KMS-11 (cell line): ENCODE data around the gene STAG3.
A peak's percentile ranks its signal among the peaks of the same experiment; 100 is the strongest.
"Not testable (repeated sequence)": the region's sequence is repeated elsewhere in the genome, so short reads cannot be mapped to it uniquely, and the experiment has no call there.

Source experiments
- H2AFZ ChIP-seq: fragments of 200-600 bp; sonication (generic); 2 replicates; pipeline ENCODE4 v1.6.1; 2016; ENCODE audit warnings: antibody characterized with exemption, mixed run types, low read depth
- H3K27ac ChIP-seq: fragments of 200-600 bp; sonication (generic); 2 replicates; pipeline ENCODE4 v1.6.1; 2016; ENCODE audit warnings: mild to moderate bottlenecking, mixed run types
- H3K27me3 ChIP-seq: fragments of 200-600 bp; sonication (generic); 2 replicates; pipeline ENCODE4 v1.6.1; 2017; ENCODE audit warnings: mild to moderate bottlenecking, low read depth, mixed run types, moderate library complexity; ENCODE audit not compliant: insufficient read depth
- H3K36me3 ChIP-seq: fragments of 200-600 bp; sonication (generic); 2 replicates; pipeline ENCODE4 v1.6.1; 2017; ENCODE audit warnings: mild to moderate bottlenecking, mixed run types; ENCODE audit not compliant: insufficient read depth
- H3K4me1 ChIP-seq: fragments of 200-600 bp; sonication (generic); 2 replicates; pipeline ENCODE4 v1.6.1; 2016; ENCODE audit warnings: mild to moderate bottlenecking, low read depth, mixed run types; ENCODE audit not compliant: poor library complexity, severe bottlenecking
- H3K4me2 ChIP-seq: fragments of 200-600 bp; sonication (generic); 2 replicates; pipeline ENCODE4 v1.7.0; 2016; ENCODE audit warnings: mild to moderate bottlenecking, mixed run types
- H3K4me3 ChIP-seq: fragments of 200-600 bp; sonication (generic); IDR thresholded peaks from 2 replicates; pipeline ENCODE4 v1.6.1; 2017; ENCODE audit warnings: low read depth, low read length, mixed read lengths; ENCODE audit not compliant: insufficient read depth
- H3K79me2 ChIP-seq: fragments of 200-600 bp; sonication (generic); 2 replicates; pipeline ENCODE4 v1.6.1; 2016; ENCODE audit warnings: low read depth, mixed run types; ENCODE audit not compliant: insufficient read depth
- H3K9ac ChIP-seq: fragments of 200-600 bp; sonication (generic); 2 replicates; pipeline ENCODE4 v1.6.1; 2016; ENCODE audit warnings: mild to moderate bottlenecking, mixed run types
- H4K20me1 ChIP-seq: fragments of 200-600 bp; sonication (generic); 2 replicates; pipeline ENCODE4 v1.6.1; 2016; ENCODE audit warnings: mild to moderate bottlenecking, mixed run types; ENCODE audit not compliant: insufficient read depth
- TF ChIP-seq, protein P1 (sequence below): fragments of 200-600 bp; sonication (generic); conservative IDR thresholded peaks from 2 replicates; pipeline ENCODE4 v1.6.1; 2017; ENCODE audit warnings: low read depth, mild to moderate bottlenecking, antibody characterized with exemption, low read length, moderate library complexity, mixed read lengths

STAG3 gene

DNA sequence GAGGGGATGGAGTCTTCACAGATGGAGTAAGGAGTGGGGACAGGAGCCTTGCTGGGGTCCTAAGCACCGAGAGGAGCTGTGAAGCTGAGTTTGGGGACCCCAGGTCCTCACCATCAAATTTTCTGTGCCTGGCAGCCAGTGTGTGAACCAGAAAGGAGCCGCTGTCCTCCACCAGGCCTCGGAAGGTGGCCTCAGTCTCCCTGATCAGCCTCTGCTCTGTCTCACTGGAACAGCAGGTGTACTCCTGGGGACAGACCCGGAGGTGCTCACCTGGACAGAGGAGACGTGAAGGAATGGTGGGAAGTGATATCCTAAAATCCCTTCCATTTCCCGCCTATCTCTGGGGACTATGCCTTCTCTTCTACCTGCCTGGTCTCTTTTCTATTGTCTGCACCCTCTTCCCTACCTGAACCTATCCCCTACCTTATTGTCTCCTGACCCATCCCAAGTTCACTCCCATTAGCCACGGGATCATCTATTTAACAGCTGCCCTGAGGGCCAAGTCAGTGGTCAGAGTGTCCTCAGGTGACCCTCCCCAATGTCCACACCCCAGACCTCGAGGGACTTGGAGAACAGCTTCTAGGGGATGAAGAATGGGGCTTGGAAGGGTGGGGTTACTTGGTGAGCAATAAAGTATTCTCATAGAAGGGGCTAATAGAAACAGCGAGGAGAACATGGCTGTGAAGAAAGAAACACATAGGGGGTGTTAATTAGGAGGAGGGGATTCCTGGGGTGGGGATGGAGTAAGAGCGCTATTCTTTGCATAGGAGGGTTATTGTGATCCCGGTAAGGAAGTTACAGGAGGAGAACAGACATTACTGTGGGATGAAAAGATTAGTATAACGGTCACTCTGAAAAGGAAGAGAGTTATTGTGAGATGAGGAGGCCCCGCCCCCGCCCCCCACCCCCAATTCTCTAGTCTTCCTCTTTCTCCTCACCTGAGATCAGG is 1.3 kb upstream of the STAG3 start:
- peak overlapping the region; percentile 100 for H2AFZ ChIP-seq
- H3K27me3 ChIP-seq: peaks cover 49% of the 10 kb centered on the region
- H3K4me3 ChIP-seq: no peak overlapping the region
- H3K27ac ChIP-seq: no peak overlapping the region
- no peaks in the 10 kb centered on the region for H3K36me3 ChIP-seq
- H3K4me1 ChIP-seq: peaks cover 3% of the 10 kb centered on the region
- no peaks in the 10 kb centered on the region for H4K20me1 ChIP-seq
- peak overlapping the region; percentile 100 for H3K4me2 ChIP-seq
- no peaks in the 10 kb centered on the region for H3K79me2 ChIP-seq
- TF ChIP-seq, protein P1, sequence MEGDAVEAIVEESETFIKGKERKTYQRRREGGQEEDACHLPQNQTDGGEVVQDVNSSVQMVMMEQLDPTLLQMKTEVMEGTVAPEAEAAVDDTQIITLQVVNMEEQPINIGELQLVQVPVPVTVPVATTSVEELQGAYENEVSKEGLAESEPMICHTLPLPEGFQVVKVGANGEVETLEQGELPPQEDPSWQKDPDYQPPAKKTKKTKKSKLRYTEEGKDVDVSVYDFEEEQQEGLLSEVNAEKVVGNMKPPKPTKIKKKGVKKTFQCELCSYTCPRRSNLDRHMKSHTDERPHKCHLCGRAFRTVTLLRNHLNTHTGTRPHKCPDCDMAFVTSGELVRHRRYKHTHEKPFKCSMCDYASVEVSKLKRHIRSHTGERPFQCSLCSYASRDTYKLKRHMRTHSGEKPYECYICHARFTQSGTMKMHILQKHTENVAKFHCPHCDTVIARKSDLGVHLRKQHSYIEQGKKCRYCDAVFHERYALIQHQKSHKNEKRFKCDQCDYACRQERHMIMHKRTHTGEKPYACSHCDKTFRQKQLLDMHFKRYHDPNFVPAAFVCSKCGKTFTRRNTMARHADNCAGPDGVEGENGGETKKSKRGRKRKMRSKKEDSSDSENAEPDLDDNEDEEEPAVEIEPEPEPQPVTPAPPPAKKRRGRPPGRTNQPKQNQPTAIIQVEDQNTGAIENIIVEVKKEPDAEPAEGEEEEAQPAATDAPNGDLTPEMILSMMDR: no peak
- no peak overlapping the region for H3K9ac ChIP-seq

DNA sequence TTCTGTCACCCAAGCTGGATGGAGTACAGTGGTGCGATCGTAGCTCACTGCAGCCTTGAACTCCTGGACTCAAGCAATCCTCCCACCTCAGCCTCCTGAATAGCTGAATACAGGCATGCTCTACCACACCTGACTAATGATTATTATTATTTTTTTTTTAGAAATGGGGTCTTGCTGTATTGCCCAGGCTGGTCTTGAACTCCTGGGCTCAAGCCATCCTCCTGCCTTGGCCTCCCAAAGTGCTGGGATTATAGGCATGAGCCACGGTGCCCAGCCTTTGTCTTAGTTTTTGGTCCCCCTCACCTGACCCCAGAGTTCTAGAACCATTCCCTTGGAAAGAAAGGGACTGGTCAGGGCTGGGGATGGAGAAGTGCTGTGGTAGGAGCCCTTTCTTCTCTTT is 2.4 kb downstream of the STAG3 start:
- not testable (repeated sequence) for H3K27ac ChIP-seq, H3K36me3 ChIP-seq, H2AFZ ChIP-seq, H3K4me2 ChIP-seq, H3K4me1 ChIP-seq, H3K4me3 ChIP-seq, H3K9ac ChIP-seq, H4K20me1 ChIP-seq, H3K79me2 ChIP-seq
- H3K27me3 ChIP-seq: peaks cover 21% of the 10 kb centered on the region

DNA sequence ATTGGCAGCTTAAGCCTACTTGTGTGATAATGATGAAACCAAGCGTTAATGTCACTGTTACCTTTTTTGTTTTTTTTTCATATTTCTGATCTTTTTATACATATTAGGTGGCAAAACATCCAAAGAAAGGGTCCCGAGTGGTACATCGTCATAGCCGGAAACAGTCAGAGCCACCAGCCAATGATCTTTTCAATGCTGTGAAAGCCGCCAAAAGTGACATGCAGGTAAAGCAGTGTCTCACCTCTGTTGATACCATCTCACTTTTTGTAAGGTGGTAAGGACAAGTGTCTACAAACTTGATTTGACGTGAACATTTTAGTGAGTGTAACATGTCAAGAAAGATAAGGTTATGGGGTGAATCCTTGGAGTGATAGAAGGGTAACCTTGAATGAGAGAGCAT is 4.9 kb downstream of the STAG3 start:
- H2AFZ ChIP-seq, H3K36me3 ChIP-seq, H3K27ac ChIP-seq, H3K27me3 ChIP-seq, H3K9ac ChIP-seq, H3K4me1 ChIP-seq, H3K4me3 ChIP-seq, H3K4me2 ChIP-seq, H3K79me2 ChIP-seq, H4K20me1 ChIP-seq: not testable (repeated sequence)

DNA sequence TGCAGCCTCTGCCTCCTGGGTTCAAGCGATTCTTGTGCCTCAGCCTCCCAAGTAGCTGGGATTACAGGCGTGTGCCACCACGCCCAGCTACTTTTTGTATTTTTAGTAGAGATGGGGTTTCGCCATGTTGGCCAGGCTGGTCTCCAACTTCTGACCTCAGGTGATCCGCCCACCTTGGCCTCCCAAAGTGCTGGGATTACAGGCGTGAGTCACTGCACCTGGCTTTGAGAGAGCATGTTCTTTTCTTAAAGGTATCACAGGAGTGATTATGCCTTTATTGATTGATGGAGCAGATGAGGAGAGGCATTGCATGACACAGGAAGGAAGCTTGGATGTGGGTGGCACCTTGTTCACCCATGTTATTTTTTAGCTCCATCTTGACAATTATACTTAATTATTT is 5.4 kb downstream of the STAG3 start:
- H3K9ac ChIP-seq, H2AFZ ChIP-seq, H3K79me2 ChIP-seq, H3K36me3 ChIP-seq, H3K27ac ChIP-seq, H3K4me1 ChIP-seq, H4K20me1 ChIP-seq, H3K4me2 ChIP-seq, H3K4me3 ChIP-seq, H3K27me3 ChIP-seq: not testable (repeated sequence)

DNA sequence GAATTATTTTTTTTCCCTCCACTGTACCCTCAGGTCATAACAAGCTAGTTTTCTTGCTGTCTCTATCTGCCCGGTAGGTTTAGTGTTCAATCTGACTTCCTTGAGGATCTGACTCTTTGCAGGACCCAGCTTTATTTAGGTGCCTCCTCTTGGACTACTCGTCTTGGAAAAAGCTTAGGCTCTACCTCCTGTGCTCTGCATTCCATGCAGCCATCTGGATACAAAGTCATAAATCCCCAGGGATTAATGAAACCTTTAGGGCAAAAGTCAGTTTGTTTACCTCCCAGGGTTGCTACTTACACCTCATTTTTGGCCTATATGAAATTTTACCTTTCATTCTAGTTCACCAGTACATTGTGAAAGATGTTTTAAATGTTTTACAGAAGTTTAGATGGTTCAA is 8.0 kb downstream of the STAG3 start:
- Histone ChIP-seq H3K4me2 (no peak overlapping the region), H3K4me3 (no peak overlapping the region), H3K27ac (no peak overlapping the region), H3K27me3 (no peaks in the 10 kb centered on the region; the same call in 1 of the 2 replicates), H4K20me1 (no peaks in the 10 kb centered on the region), H3K4me1 (peaks cover 6% of the 10 kb centered on the region), H2AFZ (no peak overlapping the region), H3K36me3 (no peaks in the 10 kb centered on the region), H3K9ac (no peak overlapping the region), H3K79me2 (no peaks in the 10 kb centered on the region)
- TF ChIP-seq, protein P1: no peak

DNA sequence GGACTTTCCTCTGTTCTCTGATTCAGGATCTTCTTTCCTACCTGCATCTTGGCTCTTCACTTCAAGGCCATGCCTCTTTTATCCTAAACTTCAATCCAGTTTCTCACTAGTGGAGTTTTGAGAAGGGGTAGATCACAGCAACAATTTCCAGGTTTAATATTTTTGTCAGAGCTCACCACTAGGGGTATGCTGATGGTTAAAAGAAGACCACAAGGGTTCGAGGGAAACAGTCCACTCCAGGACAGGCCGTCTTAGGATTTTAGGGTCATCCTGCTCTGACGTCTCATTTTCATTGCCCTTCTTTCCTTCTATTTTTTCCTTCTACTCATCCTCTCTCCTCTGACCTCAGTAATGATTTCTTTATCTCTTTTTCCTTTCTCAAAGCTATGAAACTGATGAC is 11.3 kb downstream of the STAG3 start:
- Histone ChIP-seq H3K4me2 (no peak overlapping the region), H3K9ac (no peak overlapping the region), H3K27ac (no peak overlapping the region), H2AFZ (no peak overlapping the region), H3K79me2 (no peaks in the 10 kb centered on the region), H4K20me1 (no peaks in the 10 kb centered on the region), H3K27me3 (no peaks in the 10 kb centered on the region), H3K4me3 (no peak overlapping the region), H3K36me3 (no peaks in the 10 kb centered on the region), H3K4me1 (peaks cover 7% of the 10 kb centered on the region)
- TF ChIP-seq, protein P1: peak; percentile 16
